ENCODE data around the gene CAPZB.

DNA sequence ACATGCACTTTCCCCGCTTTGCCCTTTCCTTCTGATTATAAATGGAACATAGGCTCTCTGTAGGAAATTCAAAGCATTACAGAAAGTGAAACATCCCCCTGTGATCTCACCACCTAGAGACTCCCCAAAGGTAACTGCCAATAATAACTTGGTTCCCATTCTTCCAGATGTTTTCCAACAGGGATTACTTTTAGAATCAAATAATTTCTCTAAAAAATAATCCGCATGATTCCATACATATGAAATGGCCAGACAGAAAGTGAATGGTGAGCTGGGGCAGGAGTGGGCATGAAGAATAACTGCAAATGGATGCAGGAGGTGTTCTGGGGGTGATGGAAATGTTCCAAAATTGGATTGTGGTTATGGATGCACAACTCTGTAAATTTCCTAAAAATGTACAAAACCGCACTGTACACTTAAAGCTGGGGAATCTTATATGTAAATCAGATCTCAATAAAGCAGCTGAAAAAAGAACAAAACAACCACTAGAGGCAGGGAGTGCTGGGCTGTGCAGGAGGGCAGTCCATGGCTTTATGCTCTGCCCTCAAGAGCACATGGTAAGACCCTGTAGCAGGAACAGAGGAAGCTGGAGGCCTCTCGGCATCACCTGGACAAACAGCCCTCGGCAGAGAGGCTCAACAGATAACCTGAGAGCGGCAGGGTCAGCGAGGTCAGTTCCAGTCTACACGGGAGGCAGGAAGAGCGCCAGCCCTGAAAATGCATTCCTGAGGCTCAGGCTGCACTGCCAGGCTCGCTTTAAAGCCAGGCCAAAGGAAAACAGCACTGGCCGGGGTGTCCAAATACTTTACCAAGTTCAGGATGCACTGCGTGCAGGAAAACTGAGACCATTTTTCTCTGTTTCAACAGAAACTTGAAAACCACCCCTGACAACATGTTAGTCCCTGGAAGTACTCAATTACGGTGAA, 39.7 kb downstream of the CAPZB start:
- TF ChIP-seq, protein P1, sequence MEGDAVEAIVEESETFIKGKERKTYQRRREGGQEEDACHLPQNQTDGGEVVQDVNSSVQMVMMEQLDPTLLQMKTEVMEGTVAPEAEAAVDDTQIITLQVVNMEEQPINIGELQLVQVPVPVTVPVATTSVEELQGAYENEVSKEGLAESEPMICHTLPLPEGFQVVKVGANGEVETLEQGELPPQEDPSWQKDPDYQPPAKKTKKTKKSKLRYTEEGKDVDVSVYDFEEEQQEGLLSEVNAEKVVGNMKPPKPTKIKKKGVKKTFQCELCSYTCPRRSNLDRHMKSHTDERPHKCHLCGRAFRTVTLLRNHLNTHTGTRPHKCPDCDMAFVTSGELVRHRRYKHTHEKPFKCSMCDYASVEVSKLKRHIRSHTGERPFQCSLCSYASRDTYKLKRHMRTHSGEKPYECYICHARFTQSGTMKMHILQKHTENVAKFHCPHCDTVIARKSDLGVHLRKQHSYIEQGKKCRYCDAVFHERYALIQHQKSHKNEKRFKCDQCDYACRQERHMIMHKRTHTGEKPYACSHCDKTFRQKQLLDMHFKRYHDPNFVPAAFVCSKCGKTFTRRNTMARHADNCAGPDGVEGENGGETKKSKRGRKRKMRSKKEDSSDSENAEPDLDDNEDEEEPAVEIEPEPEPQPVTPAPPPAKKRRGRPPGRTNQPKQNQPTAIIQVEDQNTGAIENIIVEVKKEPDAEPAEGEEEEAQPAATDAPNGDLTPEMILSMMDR (IDR thresholded peaks at IDR 0.05 in 8 of 11, conservative IDR thresholded peaks at IDR 0.05 in 3 of 11) = peak in 1 of 11 experiments; percentile 32
- TF ChIP-seq POLR2AphosphoS5 (IDR thresholded peaks at IDR 0.05) = peak in 2 of 3 donors; percentile 29 to 34
- TF ChIP-seq POLR2A (IDR thresholded peaks at IDR 0.05) = no peak

Measured in spleen (tissue), 7 donors.